HG03159 (cell line): ENCODE measurements around the gene SRPK2.
A peak's percentile ranks its signal among the peaks of the same experiment; 100 is the strongest.

Experiments used
- ATAC-seq: cut with Tn5 transposase; IDR thresholded peaks from one replicate; pipeline ENCODE4 v1.9.1; 2021; ENCODE audit warnings: mild to moderate bottlenecking, moderate library complexity; ENCODE audit not compliant: unreplicated experiment

The SRPK2 gene

GRCh38 chr7:105112440-105113418, 276.0 kb downstream of the SRPK2 start:
- no peak for ATAC-seq

DNA sequence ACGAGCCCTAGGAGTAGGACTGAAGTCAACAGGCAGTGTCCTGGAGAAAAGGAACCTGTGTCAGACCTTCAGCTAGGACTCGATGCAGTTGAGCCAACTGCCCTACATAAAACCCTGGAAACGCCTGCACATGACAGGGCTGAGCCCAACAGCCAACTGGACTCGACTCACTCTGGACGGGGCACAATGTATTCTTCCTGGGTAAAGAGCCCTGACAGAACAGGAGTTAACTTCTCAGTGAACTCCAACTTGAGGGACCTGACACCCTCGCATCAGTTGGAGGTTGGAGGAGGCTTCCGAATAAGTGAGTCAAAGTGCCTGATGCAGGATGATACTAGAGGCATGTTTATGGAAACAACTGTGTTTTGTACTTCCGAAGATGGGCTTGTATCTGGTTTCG, 281.3 kb downstream of the SRPK2 start:
- ATAC-seq: no peak

GRCh38 chr7:105106473-105106872, 282.2 kb downstream of the SRPK2 start:
- no peak for ATAC-seq

- ATAC-seq: no peak
These were observed 283.1 kb downstream of the SRPK2 start for GRCh38 chr7:105105579-105105978.

- ATAC-seq: no peak
These were observed 286.0 kb downstream of the SRPK2 start for GRCh38 chr7:105102557-105103352.

GRCh38 chr7:105101864-105102263, 286.9 kb downstream of the SRPK2 start:
- ATAC-seq: no peak

GRCh38 chr7:105098863-105099515, 289.7 kb downstream of the SRPK2 start:
- peak; percentile 57 for ATAC-seq

DNA sequence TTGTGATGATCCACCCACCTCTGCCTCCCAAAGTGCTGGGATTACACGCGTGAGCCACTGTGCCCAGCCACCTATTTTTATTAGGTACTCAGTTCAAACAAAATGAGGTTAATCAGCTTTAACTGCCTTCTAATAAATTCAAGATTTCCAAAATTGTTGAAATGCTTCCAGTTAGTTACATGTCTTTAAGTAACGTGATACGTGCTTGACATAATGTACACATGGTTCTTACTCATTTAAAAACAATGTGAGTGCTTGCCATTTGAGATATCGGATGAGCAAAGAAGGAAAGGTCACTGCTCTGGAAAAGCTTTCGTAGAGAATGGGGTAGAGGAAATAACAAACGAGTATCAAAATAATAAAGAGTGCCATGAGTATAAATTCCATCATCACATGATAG, 291.1 kb downstream of the SRPK2 start:
- ATAC-seq: no peak

DNA sequence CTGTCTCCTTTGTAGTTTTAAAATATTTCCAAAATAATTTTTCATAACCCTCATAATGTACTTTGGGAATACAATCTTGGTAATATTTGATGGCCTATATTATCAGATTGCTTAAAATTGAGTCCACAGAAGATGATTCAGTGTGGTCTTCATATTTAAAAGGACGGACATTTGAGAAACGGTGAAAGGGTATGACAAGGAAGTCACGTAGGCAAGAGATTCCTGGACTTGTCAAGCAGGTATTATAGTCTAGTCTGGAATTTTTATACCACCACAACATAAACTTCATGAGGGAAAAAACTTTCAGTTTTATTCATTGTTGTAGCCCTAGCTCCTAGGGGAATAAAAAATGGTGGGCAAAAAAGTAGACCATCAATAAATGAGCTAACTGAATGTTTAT, 292.4 kb downstream of the SRPK2 start:
- no peak for ATAC-seq

GRCh38 chr7:105094966-105095365, 293.8 kb downstream of the SRPK2 start:
- ATAC-seq: no peak

- no peak for ATAC-seq
These were observed 300.3 kb downstream of the SRPK2 start for GRCh38 chr7:105088456-105088855.

GRCh38 chr7:105087981-105088380, 300.7 kb downstream of the SRPK2 start:
- no peak for ATAC-seq

DNA sequence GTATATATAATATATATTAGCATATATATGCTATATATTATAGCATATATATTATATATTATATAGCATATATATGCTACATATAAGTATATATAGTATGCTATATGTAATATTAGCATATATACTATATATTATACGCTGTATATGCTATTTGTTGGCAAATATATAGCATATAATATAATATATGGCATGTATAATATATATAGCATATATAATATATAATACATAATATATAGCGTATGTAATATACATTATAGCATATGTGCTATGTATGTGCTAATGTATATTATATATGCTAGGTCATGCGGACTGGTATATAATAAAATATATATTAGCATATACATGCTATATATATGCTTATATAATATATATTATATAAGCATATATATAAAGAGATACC, 301.9 kb downstream of the SRPK2 start:
- no peak for ATAC-seq

DNA sequence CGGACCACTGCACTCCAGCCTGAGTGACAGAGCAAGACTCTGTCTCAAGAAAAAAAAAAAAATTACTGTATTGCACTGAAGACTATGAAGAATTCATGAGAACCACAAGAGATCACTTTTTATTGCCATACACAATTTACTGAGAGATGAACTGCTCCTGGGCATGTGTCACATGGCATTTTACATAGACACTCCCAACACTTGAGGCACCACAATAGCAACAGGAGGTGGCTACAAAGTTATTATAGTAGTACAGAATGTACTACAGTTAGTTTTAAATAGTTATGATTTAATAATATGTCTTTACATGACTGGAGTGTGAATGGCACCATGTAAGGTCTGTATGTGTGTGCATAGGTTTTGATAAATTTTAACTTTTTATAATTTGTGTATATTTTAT, 304.1 kb downstream of the SRPK2 start:
- ATAC-seq: no peak

GRCh38 chr7:105079348-105079747, 309.4 kb downstream of the SRPK2 start:
- no peak for ATAC-seq

GRCh38 chr7:105073143-105073542, 315.6 kb downstream of the SRPK2 start:
- no peak for ATAC-seq

DNA sequence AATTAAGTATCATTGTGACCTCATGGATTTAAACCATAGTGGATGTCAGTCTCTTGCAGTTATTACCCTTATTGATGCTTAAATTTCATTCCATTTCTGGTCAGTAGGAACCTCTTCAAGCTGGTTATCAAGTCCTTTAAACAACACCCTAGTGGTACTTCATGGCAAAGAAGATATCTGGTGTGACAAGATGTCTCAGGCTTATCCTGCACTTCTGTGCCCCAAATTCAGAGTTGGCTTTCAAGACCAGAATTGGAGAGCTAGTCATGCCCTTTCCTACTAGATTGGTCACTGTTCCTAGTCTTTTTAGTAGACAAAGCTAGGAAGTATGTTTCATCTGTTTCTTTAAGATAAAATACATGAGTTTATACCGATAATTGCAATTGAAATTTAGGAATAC, 319.8 kb downstream of the SRPK2 start:
- no peak for ATAC-seq

GRCh38 chr7:105067691-105068090, 321.0 kb downstream of the SRPK2 start:
- no peak for ATAC-seq
